Mammary epithelial cell (primary cell): ENCODE results near the gene NR2F2.

Source experiments
- EZH2 ChIP-seq: IDR thresholded peaks from 2 replicates; pipeline ENCODE4 v1.6.1; 2012; ENCODE audit warnings: low read length, inconsistent platforms, borderline replicate concordance
- TF ChIP-seq, protein P1 (sequence below), 2 donors: IDR thresholded peaks in 1 of 2; conservative IDR thresholded peaks in 1 of 2; 2 replicates each; pipeline ENCODE4 v1.5.1; 2011 to 2012; ENCODE audit warnings: inconsistent platforms in 2 of 2, low read length in 2 of 2, mild to moderate bottlenecking in 2 of 2, control low read depth in 1 of 2, low read depth in 1 of 2; ENCODE audit not compliant: insufficient read depth in 1 of 2; ENCODE audit errors: extremely low read depth in 1 of 2

DNA sequence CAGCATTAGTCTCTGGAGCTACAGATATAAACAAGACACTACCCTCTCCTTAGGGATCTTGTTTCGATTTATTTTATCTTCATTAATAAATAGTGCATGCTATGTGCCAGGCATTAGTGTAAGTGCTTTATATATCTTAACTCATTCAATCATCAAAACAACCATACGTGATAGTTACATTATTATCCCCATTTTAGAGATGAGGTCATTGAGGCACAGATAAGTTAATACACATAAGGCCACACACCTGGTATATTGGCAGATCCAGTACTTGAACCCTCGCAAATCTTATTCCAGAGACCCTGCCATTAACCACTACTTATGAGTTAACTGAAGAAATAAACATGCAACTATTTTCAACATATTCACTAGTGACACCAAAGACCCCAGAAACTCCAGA is 25.7 kb upstream of the NR2F2 start:
- no peak for TF ChIP-seq EZH2
- TF ChIP-seq, protein P1, sequence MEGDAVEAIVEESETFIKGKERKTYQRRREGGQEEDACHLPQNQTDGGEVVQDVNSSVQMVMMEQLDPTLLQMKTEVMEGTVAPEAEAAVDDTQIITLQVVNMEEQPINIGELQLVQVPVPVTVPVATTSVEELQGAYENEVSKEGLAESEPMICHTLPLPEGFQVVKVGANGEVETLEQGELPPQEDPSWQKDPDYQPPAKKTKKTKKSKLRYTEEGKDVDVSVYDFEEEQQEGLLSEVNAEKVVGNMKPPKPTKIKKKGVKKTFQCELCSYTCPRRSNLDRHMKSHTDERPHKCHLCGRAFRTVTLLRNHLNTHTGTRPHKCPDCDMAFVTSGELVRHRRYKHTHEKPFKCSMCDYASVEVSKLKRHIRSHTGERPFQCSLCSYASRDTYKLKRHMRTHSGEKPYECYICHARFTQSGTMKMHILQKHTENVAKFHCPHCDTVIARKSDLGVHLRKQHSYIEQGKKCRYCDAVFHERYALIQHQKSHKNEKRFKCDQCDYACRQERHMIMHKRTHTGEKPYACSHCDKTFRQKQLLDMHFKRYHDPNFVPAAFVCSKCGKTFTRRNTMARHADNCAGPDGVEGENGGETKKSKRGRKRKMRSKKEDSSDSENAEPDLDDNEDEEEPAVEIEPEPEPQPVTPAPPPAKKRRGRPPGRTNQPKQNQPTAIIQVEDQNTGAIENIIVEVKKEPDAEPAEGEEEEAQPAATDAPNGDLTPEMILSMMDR (conservative IDR thresholded peaks at IDR 0.05 in 1 of 2, IDR thresholded peaks at IDR 0.05 in 1 of 2; ENCODE audit: extremely low read depth in 1 of 2, insufficient read depth in 1 of 2, low read depth in 1 of 2, low read length in 2 of 2) = no peak
